Neural cell (in vitro differentiated cells): ENCODE data around the gene CTTN. TPM values are rescaled to one million over a fixed set of nuclear protein-coding genes. Genes with fewer than 3 reads are reported as not detected.

Experiments used
- H2AFZ ChIP-seq: fragments of 200-600, 300-800 bp; sonication (generic), shearing (Covaris generic); 2 replicates; pipeline ENCODE4 v1.6.0; 2014; ENCODE audit warnings: low read depth, mild to moderate bottlenecking, antibody characterized with exemption, low read length, moderate library complexity
- H3F3A ChIP-seq: fragments of 200-600 bp; shearing (Covaris generic); 2 replicates; pipeline ENCODE4 v1.6.1; 2016; ENCODE audit warnings: mild to moderate bottlenecking, moderate library complexity, mixed read lengths, antibody characterized with exemption, low read length; ENCODE audit not compliant: insufficient read depth, poor library complexity, severe bottlenecking
- H3K27ac ChIP-seq: fragments of 200-600, 300-800 bp; sonication (generic), shearing (Covaris generic); 2 replicates; pipeline ENCODE4 v1.5.1; 2014; ENCODE audit warnings: mild to moderate bottlenecking, low read length, moderate library complexity
- H3K27me3 ChIP-seq: fragments of 300-800, 200-600 bp; sonication (generic), shearing (Covaris generic); 2 replicates; pipeline ENCODE4 v1.6.0; 2014; ENCODE audit warnings: mild to moderate bottlenecking, low read depth, low read length, moderate library complexity; ENCODE audit not compliant: insufficient read depth
- H3K36me3 ChIP-seq: fragments of 300-800, 200-600 bp; sonication (generic), shearing (Covaris generic); 2 replicates; pipeline ENCODE4 v1.5.1; 2014; ENCODE audit warnings: mild to moderate bottlenecking, antibody characterized with exemption, low read length, moderate library complexity; ENCODE audit not compliant: insufficient read depth
- H3K4me2 ChIP-seq: fragments of 300-800, 200-600 bp; sonication (generic), shearing (Covaris generic); 2 replicates; pipeline ENCODE4 v1.6.0; 2014; ENCODE audit warnings: mild to moderate bottlenecking, low read length
- H3K4me3 ChIP-seq: fragments of 300-800, 200-600 bp; sonication (generic), shearing (Covaris generic); 2 replicates; pipeline ENCODE4 v1.5.1; 2014; ENCODE audit warnings: mild to moderate bottlenecking, low read length, moderate library complexity
- H3K79me2 ChIP-seq: fragments of 200-600 bp; shearing (Covaris generic); replicated peaks from 2 replicates; pipeline ENCODE4 v1.6.0; 2014; ENCODE audit warnings: mild to moderate bottlenecking, low read length, moderate library complexity; ENCODE audit not compliant: insufficient read depth
- H3K9ac ChIP-seq: fragments of 300-800, 200-600 bp; sonication (generic), shearing (Covaris generic); 2 replicates; pipeline ENCODE4 v1.6.1; 2016; ENCODE audit warnings: mild to moderate bottlenecking, low read length, mixed read lengths
- H3K9me2 ChIP-seq: fragments of 200-600 bp; shearing (Covaris generic); 2 replicates; pipeline ENCODE4 v1.6.1; 2016; ENCODE audit warnings: mild to moderate bottlenecking, low read length, mixed read lengths; ENCODE audit not compliant: insufficient read depth
- H3K9me3 ChIP-seq: fragments of 200-600, 300-800 bp; sonication (generic), shearing (Covaris generic); 2 replicates; pipeline ENCODE4 v1.6.1; 2016; ENCODE audit warnings: mild to moderate bottlenecking, mixed run types, low read length, moderate library complexity, mixed read lengths
- H4K20me1 ChIP-seq: fragments of 200-600 bp; shearing (Covaris generic); 2 replicates; pipeline ENCODE4 v1.6.1; 2016; ENCODE audit warnings: mild to moderate bottlenecking, mixed run types; ENCODE audit not compliant: insufficient read depth
- CTCF ChIP-seq: fragments of 450-650 bp; IDR thresholded peaks from 2 replicates; pipeline ENCODE4 v1.5.1; 2014; ENCODE audit warnings: antibody characterized with exemption, mild to moderate bottlenecking, moderate library complexity; ENCODE audit not compliant: poor library complexity, severe bottlenecking
- EP300 ChIP-seq: fragments of 450-650 bp; conservative IDR thresholded peaks from 2 replicates; pipeline ENCODE4 v1.6.1; 2014; ENCODE audit warnings: antibody characterized with exemption, mild to moderate bottlenecking, moderate library complexity; ENCODE audit not compliant: poor library complexity, severe bottlenecking
- EZH2 ChIP-seq: fragments of 200-600, 300-800 bp; shearing (Covaris generic), sonication (generic); IDR thresholded peaks from 2 replicates; pipeline ENCODE4 v1.6.1; 2014; ENCODE audit warnings: antibody characterized with exemption, low read length, borderline replicate concordance, mild to moderate bottlenecking; ENCODE audit not compliant: insufficient read depth, poor library complexity, severe bottlenecking
- MXI1 ChIP-seq: fragments of 450-650 bp; conservative IDR thresholded peaks from 2 replicates; pipeline ENCODE4 v1.6.1; 2014; ENCODE audit warnings: antibody characterized with exemption, mild to moderate bottlenecking; ENCODE audit not compliant: poor library complexity, severe bottlenecking
- POLR2AphosphoS5 ChIP-seq: IDR thresholded peaks from 2 replicates; pipeline ENCODE4 v1.6.1; 2012
- RAD21 ChIP-seq: fragments of 450-650 bp; conservative IDR thresholded peaks from 2 replicates; pipeline ENCODE4 v1.6.1; 2014; ENCODE audit warnings: antibody characterized with exemption, mild to moderate bottlenecking, moderate library complexity
- REST ChIP-seq: IDR thresholded peaks from 2 replicates; pipeline ENCODE4 v1.6.1; 2012; ENCODE audit warnings: borderline replicate concordance
- SMC3 ChIP-seq: fragments of 450-650 bp; conservative IDR thresholded peaks from 2 replicates; pipeline ENCODE4 v1.6.1; 2014; ENCODE audit warnings: antibody characterized with exemption, mild to moderate bottlenecking, moderate library complexity; ENCODE audit not compliant: poor library complexity
- TAF1 ChIP-seq: IDR thresholded peaks from 2 replicates; pipeline ENCODE4 v1.6.1; 2012; ENCODE audit warnings: low read depth
- polyA plus RNA-seq: library from polyadenylated mRNA; depleted of rRNA; stranded (reverse); fragments of >200 nt; gene quantifications from 2 replicates; pipeline ENCODE4 v1.2.3, GENCODE V29; 2014

Gene CTTN
- polyA plus RNA-seq, 1 donor from 2014 or later, result 220 TPM

GRCh38 chr11:70430671-70431574 lies 32.6 kb downstream of the CTTN start:
- H3K79me2 ChIP-seq, result no peaks in the 10 kb centered on the region
- H3K27me3 ChIP-seq, result no peaks in the 10 kb centered on the region
- no peaks in the 10 kb centered on the region for H3F3A ChIP-seq
- no peak overlapping the region for H3K27ac ChIP-seq
- no peak overlapping the region for H3K9ac ChIP-seq
- no peaks in the 10 kb centered on the region for H3K9me3 ChIP-seq
- H3K9me2 ChIP-seq, result no peaks in the 10 kb centered on the region
- no peak for TF ChIP-seq TAF1
- TF ChIP-seq MXI1, result no peak
- TF ChIP-seq CTCF, result no peak
- no peak for TF ChIP-seq SMC3
- TF ChIP-seq EP300, result no peak
- no peak for TF ChIP-seq RAD21
- no peak for TF ChIP-seq REST
- TF ChIP-seq EZH2, result no peak
- TF ChIP-seq POLR2AphosphoS5, result no peak
- no peaks in the 10 kb centered on the region for H4K20me1 ChIP-seq
- no peak overlapping the region for H3K4me3 ChIP-seq
- H3K36me3 ChIP-seq, result peaks cover 7% of the 10 kb centered on the region
- H2AFZ ChIP-seq, result no peak overlapping the region
- H3K4me2 ChIP-seq, result no peak overlapping the region

GRCh38 chr11:70431611-70432010 lies 33.3 kb downstream of the CTTN start:
- Histone ChIP-seq H3K9me2 (no peaks in the 10 kb centered on the region), H4K20me1 (no peaks in the 10 kb centered on the region), H3K27me3 (no peaks in the 10 kb centered on the region), H3K79me2 (no peaks in the 10 kb centered on the region), H2AFZ (no peak overlapping the region), H3K9ac (no peak overlapping the region), H3F3A (no peaks in the 10 kb centered on the region), H3K36me3 (peaks cover 7% of the 10 kb centered on the region), H3K9me3 (no peaks in the 10 kb centered on the region), H3K4me3 (no peak overlapping the region), H3K4me2 (no peak overlapping the region), H3K27ac (no peak overlapping the region)
- TF ChIP-seq CTCF (no peak), POLR2AphosphoS5 (no peak), TAF1 (no peak), REST (no peak), SMC3 (no peak), EP300 (no peak), EZH2 (no peak), MXI1 (no peak), RAD21 (no peak)
